SK-N-SH (cell line): ENCODE measurements around the gene SAT2. TPM values are rescaled to one million over a fixed set of nuclear protein-coding genes. Genes with fewer than 3 reads are reported as not detected.

Experiments
- CTCF ChIA-PET: fragments of 300-600, 350-600 bp; formaldehyde crosslinking; extraction: SDS; loops from one replicate; lab custom pipeline; 2021; lab: Yijun Ruan, JAX
- POLR2A ChIA-PET: fragments of 350-600 bp; sonication (Branson Sonifier 250); formaldehyde crosslinking; extraction: SDS; loops from one replicate; lab custom pipeline; 2020; ENCODE audit warnings: antibody characterized with exemption, inconsistent platforms; lab: Yijun Ruan, JAX
- DNase-seq: peaks from one replicate; pipeline ENCODE4 v3.0.0; 2012
- H2AFZ ChIP-seq: fragments of 200-600 bp; sonication (generic); 2 replicates; pipeline ENCODE4 v1.8.1; 2016; ENCODE audit warnings: antibody characterized with exemption, mild to moderate bottlenecking, low read depth
- H3F3A ChIP-seq: fragments of 200-600 bp; sonication (generic); replicated peaks from 2 replicates; pipeline ENCODE3; 2016; ENCODE audit warnings: antibody characterized with exemption, mild to moderate bottlenecking; ENCODE audit not compliant: insufficient read depth
- H3K27ac ChIP-seq, 2 experiments: fragments of 200-500 bp in 1 of 2; fragments of 200-600 bp in 1 of 2; sonication (Bioruptor generic) in 1 of 2; sonication (generic), shearing (Covaris generic) in 1 of 2; 2 replicates each; pipeline versions ENCODE4 v1.5.1 to v1.6.1; 2014 to 2016; ENCODE audit warnings: low read depth in 2 of 2, inconsistent platforms in 1 of 2, low read length in 1 of 2, mild to moderate bottlenecking in 1 of 2, mixed read lengths in 1 of 2
- H3K27me3 ChIP-seq: fragments of 200-600 bp; sonication (generic), shearing (Covaris generic); 2 replicates; pipeline ENCODE4 v1.6.1; 2016; ENCODE audit warnings: mixed run types; ENCODE audit not compliant: insufficient read depth
- H3K36me3 ChIP-seq, 2 experiments: fragments of 200-500 bp in 1 of 2; fragments of 200-600 bp in 1 of 2; sonication (Bioruptor generic) in 1 of 2; sonication (generic) in 1 of 2; replicated peaks in 1 of 2; 2 replicates each; pipeline versions ENCODE3 to v1.5.1; 2014 to 2016; ENCODE audit warnings: low read length in 1 of 2, mild to moderate bottlenecking in 1 of 2; ENCODE audit not compliant: insufficient read depth in 2 of 2, control insufficient read depth in 1 of 2
- H3K4me1 ChIP-seq, 2 experiments: fragments of 200-500 bp in 1 of 2; fragments of 200-600 bp in 1 of 2; sonication (Bioruptor generic) in 1 of 2; sonication (generic), shearing (Covaris generic) in 1 of 2; 2 replicates each; pipeline versions ENCODE4 v1.5.1 to v1.6.1; 2014 to 2016; ENCODE audit warnings: low read depth in 1 of 2, low read length in 1 of 2, mixed run types in 1 of 2; ENCODE audit not compliant: insufficient read depth in 2 of 2, control insufficient read depth in 1 of 2
- H3K4me2 ChIP-seq: fragments of 200-600 bp; sonication (generic), shearing (Covaris generic); 2 replicates; pipeline ENCODE4 v1.6.1; 2017; ENCODE audit warnings: mixed run types
- H3K4me3 ChIP-seq, 2 experiments: fragments of 200-500 bp in 1 of 2; fragments of 200-600 bp in 1 of 2; sonication (Bioruptor generic) in 1 of 2; sonication (generic), shearing (Covaris generic) in 1 of 2; 2 replicates each; pipeline versions ENCODE4 v1.5.1 to v1.8.1; 2014 to 2016; ENCODE audit warnings: low read depth in 2 of 2, inconsistent platforms in 1 of 2, low read length in 1 of 2, mild to moderate bottlenecking in 1 of 2, mixed read lengths in 1 of 2, moderate library complexity in 1 of 2
- H3K79me2 ChIP-seq: fragments of 200-600 bp; sonication (generic); 2 replicates; pipeline ENCODE4 v1.8.1; 2017; ENCODE audit warnings: mild to moderate bottlenecking; ENCODE audit not compliant: insufficient read depth
- H3K9ac ChIP-seq: fragments of 200-600 bp; sonication (generic); 2 replicates; pipeline ENCODE4 v1.6.1; 2017; ENCODE audit warnings: mixed run types
- H3K9me2 ChIP-seq: fragments of 200-600 bp; sonication (generic); 2 replicates; pipeline ENCODE4 v1.6.1; 2017; ENCODE audit warnings: mixed run types
- H3K9me3 ChIP-seq: fragments of 200-600 bp; sonication (generic); 2 replicates; pipeline ENCODE4 v1.6.1; 2017; ENCODE audit warnings: mixed run types, mild to moderate bottlenecking, moderate library complexity
- H4K20me1 ChIP-seq: fragments of 200-600 bp; sonication (generic); 2 replicates; pipeline ENCODE4 v1.6.1; 2017; ENCODE audit warnings: mild to moderate bottlenecking, mixed run types; ENCODE audit not compliant: insufficient read depth
- CHD2 ChIP-seq: fragments of 150-350 bp; IDR thresholded peaks from 2 replicates; pipeline ENCODE4 v1.6.1; 2018; ENCODE audit warnings: low read length; ENCODE audit not compliant: partially characterized antibody
- EP300 ChIP-seq, 2 experiments: IDR thresholded peaks; 2 replicates each; pipeline versions ENCODE4 v1.4.0 to v1.6.1; 2012; ENCODE audit warnings: borderline replicate concordance in 1 of 2, low read depth in 1 of 2, low read length in 1 of 2
- EZH2phosphoT487 ChIP-seq: fragments of 200-600 bp; sonication (generic); IDR thresholded peaks from 2 replicates; pipeline ENCODE4 v1.6.1; 2017; ENCODE audit warnings: low read depth, mixed run types, mild to moderate bottlenecking, antibody characterized with exemption, moderate library complexity, borderline replicate concordance
- FOSL2 ChIP-seq: IDR thresholded peaks from 2 replicates; pipeline ENCODE4 v1.4.0; 2012; ENCODE audit warnings: low read depth, mild to moderate bottlenecking, moderate library complexity, borderline replicate concordance
- FOXJ3 ChIP-seq: sonication (generic); formaldehyde crosslinking; IDR thresholded peaks from 2 replicates; pipeline ENCODE4 v1.5.1; 2020; ENCODE audit warnings: mild to moderate bottlenecking, missing genetic modification reagents
- FOXM1 ChIP-seq: IDR thresholded peaks from 2 replicates; pipeline ENCODE4 v1.4.0; 2012; ENCODE audit warnings: low read depth, mild to moderate bottlenecking
- GATA2 ChIP-seq: sonication (generic); formaldehyde crosslinking; IDR thresholded peaks from 2 replicates; pipeline ENCODE4 v1.5.0; 2020; ENCODE audit warnings: mild to moderate bottlenecking, missing genetic modification reagents
- JUND ChIP-seq: IDR thresholded peaks from 2 replicates; pipeline ENCODE4 v1.4.0; 2012
- RAD21 ChIP-seq: IDR thresholded peaks from 2 replicates; pipeline ENCODE4 v1.6.1; 2012; ENCODE audit warnings: mild to moderate bottlenecking, low read length
- RXRA ChIP-seq: IDR thresholded peaks from 2 replicates; pipeline ENCODE4 v1.4.0; 2012; ENCODE audit warnings: low read depth, mild to moderate bottlenecking, borderline replicate concordance
- TAF1 ChIP-seq: IDR thresholded peaks from 2 replicates; pipeline ENCODE4 v1.6.1; 2012; ENCODE audit warnings: low read depth, mild to moderate bottlenecking, low read length, moderate library complexity, borderline replicate concordance
- TEAD4 ChIP-seq: IDR thresholded peaks from 2 replicates; pipeline ENCODE4 v1.4.0; 2012; ENCODE audit warnings: mild to moderate bottlenecking, borderline replicate concordance; ENCODE audit not compliant: insufficient read depth
- WGBS: methylation state at CpG from one replicate; pipeline ENCODE4 v1.1.6; 2017; ENCODE audit warnings: low lambda C conversion rate; 5-methylcytosine and 5-hydroxymethylcytosine counted together
- polyA plus RNA-seq, 3 experiments: library from polyadenylated mRNA; depleted of rRNA; stranded (reverse); fragments of >200 nt; gene quantifications; 2 replicates each; pipeline ENCODE4 v1.2.3, GENCODE V29; 2012
- TF ChIP-seq, protein P1 (sequence below): fragments of 200-600 bp; sonication (generic); IDR thresholded peaks from 2 replicates; pipeline ENCODE4 v1.6.1; 2017; ENCODE audit warnings: antibody characterized with exemption, mild to moderate bottlenecking, moderate library complexity

SAT2 gene
- polyA plus RNA-seq, 1 of the 3 experiments (the other 2 are of a cell fraction): 43.1 TPM

DNA sequence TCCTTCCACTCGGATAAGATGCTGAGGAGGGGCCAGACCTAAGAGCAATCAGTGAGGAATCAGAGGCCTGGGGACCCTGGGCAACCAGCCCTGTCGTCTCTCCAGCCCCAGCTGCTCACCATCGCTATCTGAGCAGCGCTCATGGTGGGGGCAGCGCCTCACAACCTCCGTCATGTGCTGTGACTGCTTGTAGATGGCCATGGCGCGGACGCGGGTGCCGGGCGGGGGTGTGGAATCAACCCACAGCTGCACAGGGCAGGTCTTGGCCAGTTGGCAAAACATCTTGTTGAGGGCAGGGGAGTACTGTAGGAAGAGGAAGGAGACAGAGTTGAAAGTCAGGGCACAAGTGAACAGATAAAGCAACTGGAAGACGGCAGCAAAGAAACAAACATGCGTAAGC lies 47.3 kb upstream of the SAT2 start:
- Histone ChIP-seq H3K4me1 (no peaks in the 10 kb centered on the region), H4K20me1 (no peaks in the 10 kb centered on the region; the same call in 1 of the 2 replicates), H3K27me3 (no peaks in the 10 kb centered on the region), H3F3A (no peaks in the 10 kb centered on the region), H3K4me2 (no peak overlapping the region), H2AFZ (no peak overlapping the region), H3K79me2 (peaks cover 29% of the 10 kb centered on the region), H3K9me2 (no peaks in the 10 kb centered on the region), H3K9me3 (no peaks in the 10 kb centered on the region), H3K27ac (no peak overlapping the region), H3K36me3 (peaks cover 38 to 45% of the 10 kb centered on the region in 2 experiments), H3K4me3 (no peak overlapping the region), H3K9ac (no peak overlapping the region)
- POLR2A ChIA-PET: interaction anchor here (0.8 kb wide), 1 partner anchor 10 kb away, joined by 3 read pairs; no protein-coding TSS in a partner anchor
- DNase-seq: no peak
- CTCF ChIA-PET: interaction anchor here (1.0 to 6.6 kb wide), 4 partner anchors 11 to 401 kb away, joined by 3 to 47 read pairs (median 8); partner anchors contain the start of genes TP53 and WRAP53
- TF ChIP-seq, protein P1, sequence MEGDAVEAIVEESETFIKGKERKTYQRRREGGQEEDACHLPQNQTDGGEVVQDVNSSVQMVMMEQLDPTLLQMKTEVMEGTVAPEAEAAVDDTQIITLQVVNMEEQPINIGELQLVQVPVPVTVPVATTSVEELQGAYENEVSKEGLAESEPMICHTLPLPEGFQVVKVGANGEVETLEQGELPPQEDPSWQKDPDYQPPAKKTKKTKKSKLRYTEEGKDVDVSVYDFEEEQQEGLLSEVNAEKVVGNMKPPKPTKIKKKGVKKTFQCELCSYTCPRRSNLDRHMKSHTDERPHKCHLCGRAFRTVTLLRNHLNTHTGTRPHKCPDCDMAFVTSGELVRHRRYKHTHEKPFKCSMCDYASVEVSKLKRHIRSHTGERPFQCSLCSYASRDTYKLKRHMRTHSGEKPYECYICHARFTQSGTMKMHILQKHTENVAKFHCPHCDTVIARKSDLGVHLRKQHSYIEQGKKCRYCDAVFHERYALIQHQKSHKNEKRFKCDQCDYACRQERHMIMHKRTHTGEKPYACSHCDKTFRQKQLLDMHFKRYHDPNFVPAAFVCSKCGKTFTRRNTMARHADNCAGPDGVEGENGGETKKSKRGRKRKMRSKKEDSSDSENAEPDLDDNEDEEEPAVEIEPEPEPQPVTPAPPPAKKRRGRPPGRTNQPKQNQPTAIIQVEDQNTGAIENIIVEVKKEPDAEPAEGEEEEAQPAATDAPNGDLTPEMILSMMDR: no peak
- TF ChIP-seq TAF1 (no peak), CHD2 (no peak), FOXM1 (no peak), FOSL2 (no peak), TEAD4 (no peak), EP300 (IDR thresholded peaks at IDR 0.05; ENCODE audit: borderline replicate concordance in 1 of 2, low read depth in 1 of 2, low read length in 1 of 2) (no peak), JUND (no peak), EZH2phosphoT487 (no peak), GATA2 (CRISPR knock-in tag) (no peak), FOXJ3 (CRISPR knock-in tag) (no peak), RAD21 (no peak)
- WGBS: 91% methylated on average over 14 of the region's 14 CpGs

DNA sequence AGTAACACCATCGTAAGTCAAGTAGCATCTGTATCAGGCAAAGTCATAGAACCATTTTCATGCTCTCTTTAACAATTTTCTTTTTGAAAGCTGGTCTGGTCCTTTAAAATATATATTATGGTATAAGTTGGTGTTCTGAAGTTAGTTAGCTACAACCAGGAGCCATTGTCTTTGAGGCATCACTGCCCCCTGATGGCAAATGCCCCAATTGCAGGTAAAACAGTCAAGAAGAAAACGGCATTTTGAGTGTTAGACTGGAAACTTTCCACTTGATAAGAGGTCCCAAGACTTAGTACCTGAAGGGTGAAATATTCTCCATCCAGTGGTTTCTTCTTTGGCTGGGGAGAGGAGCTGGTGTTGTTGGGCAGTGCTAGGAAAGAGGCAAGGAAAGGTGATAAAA lies 45.6 kb upstream of the SAT2 start:
- H4K20me1 ChIP-seq: no peaks in the 10 kb centered on the region; the same call in 1 of the 2 replicates
- DNase-seq: no peak
- H3K9ac ChIP-seq: no peak overlapping the region
- H3K4me1 ChIP-seq: no peaks in the 10 kb centered on the region
- no peak overlapping the region for H3K4me2 ChIP-seq
- H3K9me3 ChIP-seq: no peaks in the 10 kb centered on the region
- 98% methylated on average over 2 of the region's 2 CpGs for WGBS
- TF ChIP-seq RXRA: no peak
- TF ChIP-seq RAD21: peak; percentile 29; the same call in 1 of the 2 replicates
- TF ChIP-seq, protein P1: peak; percentile 56
- TF ChIP-seq, all 33 proteins: peak for 2
- Histone ChIP-seq H3K27ac (no peak overlapping the region), H3F3A (no peaks in the 10 kb centered on the region), H3K4me3 (no peak overlapping the region; a peak in 1 of 4 replicates), H2AFZ (no peak overlapping the region), H3K9me2 (no peaks in the 10 kb centered on the region), H3K36me3 (peaks cover 50% of the 10 kb centered on the region in 2 experiments), H3K79me2 (peaks cover 20% of the 10 kb centered on the region; the same call in 1 of the 2 replicates), H3K27me3 (no peaks in the 10 kb centered on the region)
- ChIA-PET CTCF (interaction anchor here (0.8 to 6.6 kb wide), 11 partner anchors 11 to 83 kb away, joined by 3 to 47 read pairs (median 5); partner anchors contain the start of genes ATP1B2, DNAH2, FXR2 and SAT2), POLR2A (interaction anchor here (0.8 kb wide), 1 partner anchor 13 kb away, joined by 5 read pairs; no protein-coding TSS in a partner anchor)
